IPS DF 4.7 (cell line): Measurements from ENCODE around the gene PRTFDC1.
"Not testable (repeated sequence)": the region's sequence is repeated elsewhere in the genome, so short reads cannot be mapped to it uniquely, and the experiment has no call there.

ENCODE experiments used
- DNase-seq: peaks from one replicate; pipeline ENCODE4 v3.0.0-alpha.2; 2013; ENCODE audit warnings: low spot score; ENCODE audit errors: extremely low read depth

PRTFDC1 gene

GRCh38 chr10:24849501-24850299 is 102.7 kb downstream of the PRTFDC1 start:
- DNase-seq = no peak

GRCh38 chr10:24849051-24849450 is 103.4 kb downstream of the PRTFDC1 start:
- no peak for DNase-seq

GRCh38 chr10:24848195-24848594 is 104.2 kb downstream of the PRTFDC1 start:
- no peak for DNase-seq

- DNase-seq = no peak
Measured at GRCh38 chr10:24847112-24848070, 105.0 kb downstream of the PRTFDC1 start.

DNA sequence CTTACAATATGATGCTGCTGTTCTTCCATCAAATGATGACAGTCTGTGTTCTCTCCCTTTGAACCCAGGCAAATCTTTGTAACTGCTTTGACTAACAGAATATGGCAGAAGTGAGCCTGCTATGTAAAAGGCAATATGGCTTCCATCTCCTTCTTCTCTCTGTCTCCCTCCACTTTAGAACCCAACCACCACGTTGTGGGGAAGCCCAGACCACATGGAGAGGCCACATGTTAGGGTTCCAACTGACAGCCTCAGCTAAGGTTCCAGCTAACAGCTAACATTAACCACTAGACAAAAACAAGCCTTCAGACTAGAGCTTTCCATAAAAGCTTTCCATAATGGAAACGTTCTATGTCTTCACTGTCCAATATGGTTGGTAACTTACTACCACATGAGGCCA is 107.7 kb downstream of the PRTFDC1 start:
- no peak for DNase-seq

GRCh38 chr10:24843256-24843655 is 109.2 kb downstream of the PRTFDC1 start:
- DNase-seq = no peak

GRCh38 chr10:24842856-24843255 is 109.5 kb downstream of the PRTFDC1 start:
- DNase-seq = no peak

DNA sequence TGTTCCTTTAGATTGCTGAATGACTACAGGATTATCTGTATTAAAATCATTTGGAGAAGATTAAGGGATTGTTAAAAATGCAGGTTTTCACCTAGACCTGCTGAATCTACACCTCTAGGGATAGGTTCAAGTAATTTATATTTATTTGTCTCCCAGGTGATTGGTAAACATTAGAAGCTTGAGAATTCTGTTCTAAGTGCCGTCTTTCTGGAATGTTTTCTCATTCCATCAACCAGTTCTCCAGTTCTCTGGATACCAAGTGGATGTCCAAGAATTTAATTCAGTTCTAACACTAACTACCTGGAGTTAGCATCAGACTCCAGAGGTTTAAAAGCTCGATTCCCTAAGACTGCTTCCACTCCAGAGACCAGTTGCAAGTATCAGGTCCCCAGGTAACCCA is 110.9 kb downstream of the PRTFDC1 start:
- no peak for DNase-seq

- DNase-seq = no peak
Measured at GRCh38 chr10:24840784-24841183, 111.6 kb downstream of the PRTFDC1 start.

DNA sequence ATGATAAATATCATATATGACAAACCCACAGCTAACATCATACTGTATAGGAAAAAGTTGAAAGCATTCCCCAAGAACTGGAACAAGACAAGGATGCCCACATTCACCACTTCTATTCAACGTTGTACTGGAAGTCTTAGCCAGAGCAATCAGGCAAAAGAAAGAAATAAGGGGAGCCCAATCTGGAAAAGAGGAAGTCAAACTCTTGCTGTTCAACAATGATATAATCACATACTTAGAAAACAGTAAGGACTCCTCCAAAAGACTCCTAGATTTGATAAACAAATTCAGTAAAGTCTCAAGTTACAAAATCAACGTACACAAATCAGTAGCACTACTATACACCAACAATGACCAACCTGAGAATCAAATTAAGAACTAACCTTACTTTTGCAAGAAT is 114.6 kb downstream of the PRTFDC1 start:
- not testable (repeated sequence) for DNase-seq

- DNase-seq = no peak
Measured at GRCh38 chr10:24834869-24835268, 117.5 kb downstream of the PRTFDC1 start.

GRCh38 chr10:24826009-24826408 is 126.4 kb downstream of the PRTFDC1 start:
- no peak for DNase-seq

- no peak for DNase-seq
Measured at GRCh38 chr10:24825551-24825950, 126.9 kb downstream of the PRTFDC1 start.

DNA sequence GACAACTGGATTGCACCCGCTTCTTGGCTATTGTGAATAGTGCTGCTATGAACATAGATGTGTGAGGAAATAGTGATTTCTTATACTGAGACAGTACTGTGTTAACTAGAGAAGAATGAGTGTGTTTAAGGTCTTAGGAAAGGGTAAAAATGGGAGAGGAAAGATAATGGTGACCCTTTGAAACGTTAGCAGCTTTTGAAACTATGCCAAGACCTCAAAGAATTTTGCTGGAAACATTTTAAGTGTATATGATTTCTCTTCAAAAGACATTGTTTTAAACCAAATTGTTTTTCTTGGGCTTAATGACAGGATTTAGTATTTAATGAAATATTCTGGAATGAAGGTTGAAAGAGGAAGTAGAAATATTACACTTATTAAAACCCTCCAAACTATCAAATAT is 127.9 kb downstream of the PRTFDC1 start:
- DNase-seq = no peak

GRCh38 chr10:24824124-24824523 is 128.3 kb downstream of the PRTFDC1 start:
- no peak for DNase-seq

- no peak for DNase-seq
Measured at GRCh38 chr10:24822590-24822989, 129.8 kb downstream of the PRTFDC1 start.

- no peak for DNase-seq
Measured at GRCh38 chr10:24821986-24822385, 130.4 kb downstream of the PRTFDC1 start.

GRCh38 chr10:24816868-24817396 is 135.5 kb downstream of the PRTFDC1 start:
- DNase-seq = no peak

GRCh38 chr10:24814568-24815313 is 137.7 kb downstream of the PRTFDC1 start:
- no peak for DNase-seq

GRCh38 chr10:24813856-24814255 is 138.6 kb downstream of the PRTFDC1 start:
- no peak for DNase-seq

DNA sequence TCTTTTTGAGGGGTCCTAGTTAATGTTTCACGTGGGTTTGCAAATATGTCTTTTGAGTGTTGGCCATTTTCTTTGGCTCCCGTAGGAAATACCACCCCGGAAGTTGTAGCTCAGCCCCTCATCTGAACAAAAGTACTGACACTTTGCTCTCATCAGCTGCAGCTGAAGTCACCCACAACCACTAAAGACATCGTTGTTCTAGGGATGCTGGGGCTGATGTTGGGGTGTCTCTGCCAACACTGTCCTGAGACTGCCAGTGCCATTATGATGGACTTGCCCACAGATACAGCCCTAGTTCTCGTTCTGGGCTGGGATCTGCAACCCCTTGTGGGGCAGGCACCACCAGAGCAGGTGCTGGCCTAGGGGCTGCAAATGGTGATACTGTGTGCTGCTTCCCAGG is 146.1 kb downstream of the PRTFDC1 start:
- no peak for DNase-seq
